ENCODE results near the gene MCM3. TPM values are rescaled to one million over a fixed set of nuclear protein-coding genes. Genes with fewer than 3 reads are reported as not detected.
A peak's percentile ranks its signal among the peaks of the same experiment; 100 is the strongest.

MCM3 gene
- total RNA-seq, 1 donor from 2014 or later = 21.5 TPM

GRCh38 chr6:52285177-52286068, 881 bp upstream of the MCM3 start:
- Mint-ChIP-seq H3K4me1 (ENCODE audit: low read depth, unreplicated experiment) (no peaks in the 10 kb centered on the region), H3K9me3 (ENCODE audit: unreplicated experiment) (no peaks in the 10 kb centered on the region), H3K27me3 (ENCODE audit: unreplicated experiment) (no peaks in the 10 kb centered on the region), H3K4me3 (ENCODE audit: unreplicated experiment) (no peak overlapping the region), H3K27ac (ENCODE audit: unreplicated experiment) (no peak overlapping the region), H3K36me3 (ENCODE audit: unreplicated experiment) (no peaks in the 10 kb centered on the region)
- no peak for DNase-seq
- no peak for TF ChIP-seq CTCF (IDR thresholded peaks at IDR 0.05; ENCODE audit: partially characterized antibody, unreplicated experiment)

- Mint-ChIP-seq H3K27me3 (ENCODE audit: unreplicated experiment) (no peaks in the 10 kb centered on the region), H3K4me3 (ENCODE audit: unreplicated experiment) (no peak overlapping the region), H3K27ac (ENCODE audit: unreplicated experiment) (no peak overlapping the region), H3K9me3 (ENCODE audit: unreplicated experiment) (no peaks in the 10 kb centered on the region), H3K36me3 (ENCODE audit: unreplicated experiment) (no peaks in the 10 kb centered on the region), H3K4me1 (ENCODE audit: low read depth, unreplicated experiment) (no peaks in the 10 kb centered on the region)
- no peak for TF ChIP-seq CTCF (IDR thresholded peaks at IDR 0.05; ENCODE audit: partially characterized antibody, unreplicated experiment)
- peak; percentile 62 for DNase-seq
Measured at GRCh38 chr6:52284131-52284459, 447 bp downstream of the MCM3 start.

GRCh38 chr6:52283111-52283510, 1.4 kb downstream of the MCM3 start:
- DNase-seq = no peak
- Mint-ChIP-seq H3K4me3 (ENCODE audit: unreplicated experiment) (peak overlapping the region; percentile 58), H3K36me3 (ENCODE audit: unreplicated experiment) (no peaks in the 10 kb centered on the region), H3K27me3 (ENCODE audit: unreplicated experiment) (no peaks in the 10 kb centered on the region), H3K27ac (ENCODE audit: unreplicated experiment) (no peak overlapping the region), H3K4me1 (ENCODE audit: low read depth, unreplicated experiment) (no peaks in the 10 kb centered on the region), H3K9me3 (ENCODE audit: unreplicated experiment) (no peaks in the 10 kb centered on the region)
- TF ChIP-seq CTCF (IDR thresholded peaks at IDR 0.05; ENCODE audit: partially characterized antibody, unreplicated experiment) = no peak

GRCh38 chr6:52276130-52276529, 8.4 kb downstream of the MCM3 start:
- Mint-ChIP-seq H3K27me3 (ENCODE audit: unreplicated experiment) (no peaks in the 10 kb centered on the region), H3K36me3 (ENCODE audit: unreplicated experiment) (no peaks in the 10 kb centered on the region), H3K9me3 (ENCODE audit: unreplicated experiment) (no peaks in the 10 kb centered on the region), H3K27ac (ENCODE audit: unreplicated experiment) (no peak overlapping the region), H3K4me3 (ENCODE audit: unreplicated experiment) (no peak overlapping the region), H3K4me1 (ENCODE audit: low read depth, unreplicated experiment) (no peaks in the 10 kb centered on the region)
- no peak for DNase-seq
- no peak for TF ChIP-seq CTCF (IDR thresholded peaks at IDR 0.05; ENCODE audit: partially characterized antibody, unreplicated experiment)

- H3K36me3 Mint-ChIP-seq (ENCODE audit: unreplicated experiment) = no peaks in the 10 kb centered on the region
- H3K27ac Mint-ChIP-seq (ENCODE audit: unreplicated experiment) = no peak overlapping the region
- no peak for DNase-seq
- H3K4me3 Mint-ChIP-seq (ENCODE audit: unreplicated experiment) = no peak overlapping the region
- no peak for TF ChIP-seq CTCF (IDR thresholded peaks at IDR 0.05; ENCODE audit: partially characterized antibody, unreplicated experiment)
- H3K27me3 Mint-ChIP-seq (ENCODE audit: unreplicated experiment) = peaks cover 3% of the 10 kb centered on the region
- no peaks in the 10 kb centered on the region for H3K9me3 Mint-ChIP-seq (ENCODE audit: unreplicated experiment)
- no peaks in the 10 kb centered on the region for H3K4me1 Mint-ChIP-seq (ENCODE audit: low read depth, unreplicated experiment)
Measured at GRCh38 chr6:52271852-52272460, 12.6 kb downstream of the MCM3 start.
